Measurements from ENCODE around the gene SLC5A1. TPM values are rescaled to one million over a fixed set of nuclear protein-coding genes. Genes with fewer than 3 reads are reported as not detected.

The SLC5A1 gene
- total RNA-seq, 1 experiment from 2014 or later: not detected

DNA sequence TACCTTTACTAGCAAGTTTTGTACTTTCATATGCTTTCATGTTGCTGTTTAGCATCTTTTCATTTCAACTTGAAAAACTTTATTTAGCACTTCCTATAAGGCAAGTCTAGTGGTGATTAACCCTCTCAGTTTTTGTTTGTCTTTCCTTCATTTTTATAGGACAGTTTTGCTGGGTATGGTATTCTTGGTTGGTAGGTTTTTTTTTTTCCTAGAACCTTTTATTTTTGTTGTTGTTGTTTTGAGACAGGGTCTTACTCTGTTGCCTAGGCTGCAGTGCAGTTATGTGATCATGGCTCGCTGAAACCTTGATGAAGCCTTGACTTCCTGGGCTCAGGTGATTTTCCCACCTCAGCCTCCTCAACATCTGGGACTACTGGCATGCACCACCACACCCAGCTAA, 29.9 kb upstream of the SLC5A1 start (continued):
- TF ChIP-seq, protein P1, sequence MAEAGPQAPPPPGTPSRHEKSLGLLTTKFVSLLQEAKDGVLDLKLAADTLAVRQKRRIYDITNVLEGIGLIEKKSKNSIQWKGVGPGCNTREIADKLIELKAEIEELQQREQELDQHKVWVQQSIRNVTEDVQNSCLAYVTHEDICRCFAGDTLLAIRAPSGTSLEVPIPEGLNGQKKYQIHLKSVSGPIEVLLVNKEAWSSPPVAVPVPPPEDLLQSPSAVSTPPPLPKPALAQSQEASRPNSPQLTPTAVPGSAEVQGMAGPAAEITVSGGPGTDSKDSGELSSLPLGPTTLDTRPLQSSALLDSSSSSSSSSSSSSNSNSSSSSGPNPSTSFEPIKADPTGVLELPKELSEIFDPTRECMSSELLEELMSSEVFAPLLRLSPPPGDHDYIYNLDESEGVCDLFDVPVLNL (CRISPR knock-in tag; IDR thresholded peaks at IDR 0.05; ENCODE audit: borderline replicate concordance, low read depth): no peak
- TF ChIP-seq, protein P2, sequence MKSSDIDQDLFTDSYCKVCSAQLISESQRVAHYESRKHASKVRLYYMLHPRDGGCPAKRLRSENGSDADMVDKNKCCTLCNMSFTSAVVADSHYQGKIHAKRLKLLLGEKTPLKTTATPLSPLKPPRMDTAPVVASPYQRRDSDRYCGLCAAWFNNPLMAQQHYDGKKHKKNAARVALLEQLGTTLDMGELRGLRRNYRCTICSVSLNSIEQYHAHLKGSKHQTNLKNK (CRISPR knock-in tag; IDR thresholded peaks at IDR 0.05): no peak

DNA sequence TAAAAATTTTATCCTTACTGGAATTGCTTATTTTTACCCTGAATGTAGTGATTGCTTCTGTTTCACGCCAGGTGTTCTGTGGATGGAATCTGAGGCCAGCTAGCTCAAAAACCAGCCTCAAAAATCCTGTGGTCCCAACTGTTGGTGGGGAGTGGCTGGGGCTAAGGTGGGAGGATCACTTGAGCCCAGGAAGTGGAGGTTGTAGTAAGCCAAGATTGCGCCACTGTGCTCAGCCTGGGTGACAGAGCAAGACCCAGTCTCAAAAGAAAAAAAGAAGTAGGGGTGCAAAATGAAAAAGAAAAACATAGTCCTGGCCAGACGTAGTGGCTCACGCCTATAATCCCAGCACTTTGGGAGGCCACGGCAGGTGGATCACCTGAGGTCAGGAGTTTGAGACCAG, 27.0 kb upstream of the SLC5A1 start:
- Mint-ChIP-seq H3K36me3 (peaks cover 8% of the 10 kb centered on the region; the same call in 1 of the 2 replicates), H3K4me1 (no peaks in the 10 kb centered on the region), H3K27ac (no peak overlapping the region), H3K9me3 (peaks cover 22% of the 10 kb centered on the region), H3K4me3 (no peak overlapping the region), H3K27me3 (ENCODE audit: low read depth) (peaks cover 14% of the 10 kb centered on the region)
- ChIA-PET CTCF (interaction anchor here (0.9 kb wide), 1 partner anchor 21 kb away, joined by 3 read pairs; no protein-coding TSS in a partner anchor), POLR2A (no interaction called here)
- DNase-seq (ENCODE audit: low spot score) (no peak), ATAC-seq (no peak)
- TF ChIP-seq ZNF219 (CRISPR knock-in tag; IDR thresholded peaks at IDR 0.05; ENCODE audit: borderline replicate concordance) (no peak), GABPB1 (CRISPR knock-in tag; IDR thresholded peaks at IDR 0.05) (no peak), ZNF138 (CRISPR knock-in tag; conservative IDR thresholded peaks at IDR 0.05) (no peak), SP1 (CRISPR knock-in tag; conservative IDR thresholded peaks at IDR 0.05) (no peak), ZNF423 (CRISPR knock-in tag; IDR thresholded peaks at IDR 0.05) (no peak), CREM (CRISPR knock-in tag; IDR thresholded peaks at IDR 0.05) (no peak), ZNF263 (CRISPR knock-in tag; IDR thresholded peaks at IDR 0.05; ENCODE audit: low read depth) (no peak), SMAD4 (CRISPR knock-in tag; IDR thresholded peaks at IDR 0.05) (no peak), FOXJ3 (CRISPR knock-in tag; IDR thresholded peaks at IDR 0.05; ENCODE audit: borderline replicate concordance) (no peak)
- TF ChIP-seq, protein P3, sequence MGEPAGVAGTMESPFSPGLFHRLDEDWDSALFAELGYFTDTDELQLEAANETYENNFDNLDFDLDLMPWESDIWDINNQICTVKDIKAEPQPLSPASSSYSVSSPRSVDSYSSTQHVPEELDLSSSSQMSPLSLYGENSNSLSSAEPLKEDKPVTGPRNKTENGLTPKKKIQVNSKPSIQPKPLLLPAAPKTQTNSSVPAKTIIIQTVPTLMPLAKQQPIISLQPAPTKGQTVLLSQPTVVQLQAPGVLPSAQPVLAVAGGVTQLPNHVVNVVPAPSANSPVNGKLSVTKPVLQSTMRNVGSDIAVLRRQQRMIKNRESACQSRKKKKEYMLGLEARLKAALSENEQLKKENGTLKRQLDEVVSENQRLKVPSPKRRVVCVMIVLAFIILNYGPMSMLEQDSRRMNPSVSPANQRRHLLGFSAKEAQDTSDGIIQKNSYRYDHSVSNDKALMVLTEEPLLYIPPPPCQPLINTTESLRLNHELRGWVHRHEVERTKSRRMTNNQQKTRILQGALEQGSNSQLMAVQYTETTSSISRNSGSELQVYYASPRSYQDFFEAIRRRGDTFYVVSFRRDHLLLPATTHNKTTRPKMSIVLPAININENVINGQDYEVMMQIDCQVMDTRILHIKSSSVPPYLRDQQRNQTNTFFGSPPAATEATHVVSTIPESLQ (CRISPR knock-in tag; IDR thresholded peaks at IDR 0.05): no peak
- TF ChIP-seq, protein P4, sequence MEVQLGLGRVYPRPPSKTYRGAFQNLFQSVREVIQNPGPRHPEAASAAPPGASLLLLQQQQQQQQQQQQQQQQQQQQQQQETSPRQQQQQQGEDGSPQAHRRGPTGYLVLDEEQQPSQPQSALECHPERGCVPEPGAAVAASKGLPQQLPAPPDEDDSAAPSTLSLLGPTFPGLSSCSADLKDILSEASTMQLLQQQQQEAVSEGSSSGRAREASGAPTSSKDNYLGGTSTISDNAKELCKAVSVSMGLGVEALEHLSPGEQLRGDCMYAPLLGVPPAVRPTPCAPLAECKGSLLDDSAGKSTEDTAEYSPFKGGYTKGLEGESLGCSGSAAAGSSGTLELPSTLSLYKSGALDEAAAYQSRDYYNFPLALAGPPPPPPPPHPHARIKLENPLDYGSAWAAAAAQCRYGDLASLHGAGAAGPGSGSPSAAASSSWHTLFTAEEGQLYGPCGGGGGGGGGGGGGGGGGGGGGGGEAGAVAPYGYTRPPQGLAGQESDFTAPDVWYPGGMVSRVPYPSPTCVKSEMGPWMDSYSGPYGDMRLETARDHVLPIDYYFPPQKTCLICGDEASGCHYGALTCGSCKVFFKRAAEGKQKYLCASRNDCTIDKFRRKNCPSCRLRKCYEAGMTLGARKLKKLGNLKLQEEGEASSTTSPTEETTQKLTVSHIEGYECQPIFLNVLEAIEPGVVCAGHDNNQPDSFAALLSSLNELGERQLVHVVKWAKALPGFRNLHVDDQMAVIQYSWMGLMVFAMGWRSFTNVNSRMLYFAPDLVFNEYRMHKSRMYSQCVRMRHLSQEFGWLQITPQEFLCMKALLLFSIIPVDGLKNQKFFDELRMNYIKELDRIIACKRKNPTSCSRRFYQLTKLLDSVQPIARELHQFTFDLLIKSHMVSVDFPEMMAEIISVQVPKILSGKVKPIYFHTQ (CRISPR knock-in tag; IDR thresholded peaks at IDR 0.05): no peak
- TF ChIP-seq, protein P1 (CRISPR knock-in tag; IDR thresholded peaks at IDR 0.05; ENCODE audit: borderline replicate concordance, low read depth): no peak

DNA sequence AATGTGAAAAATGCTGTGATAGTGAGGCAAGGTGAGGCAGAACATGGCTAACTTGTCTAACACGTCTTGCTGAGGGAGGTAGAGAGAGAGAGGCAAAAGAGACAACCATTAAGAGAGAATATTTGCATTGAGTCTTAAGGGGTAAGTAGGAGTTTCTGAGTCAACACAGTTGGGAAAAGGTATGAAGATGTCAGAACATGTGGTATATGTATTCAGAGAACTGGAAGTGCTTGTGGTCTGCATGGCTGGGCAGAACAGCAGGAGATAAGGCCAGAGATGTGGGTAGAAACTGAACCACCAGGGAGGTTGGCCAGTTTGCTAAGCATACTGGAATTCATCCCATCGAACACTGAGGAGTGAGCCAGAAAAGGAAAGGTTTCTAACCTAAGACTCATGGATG, 25.0 kb upstream of the SLC5A1 start:
- ChIA-PET CTCF (interaction anchor here (1.6 to 2.1 kb wide), 2 partner anchors 24 to 48 kb away, joined by 5 to 6 read pairs; no protein-coding TSS in a partner anchor), POLR2A (no interaction called here)
- Mint-ChIP-seq H3K36me3 (peaks cover 8% of the 10 kb centered on the region; the same call in 1 of the 2 replicates), H3K9me3 (peaks cover 12% of the 10 kb centered on the region), H3K4me3 (no peak overlapping the region), H3K27me3 (ENCODE audit: low read depth) (peaks cover 14% of the 10 kb centered on the region), H3K27ac (no peak overlapping the region), H3K4me1 (peaks cover 4% of the 10 kb centered on the region; the same call in 1 of the 2 replicates)
- no peak for DNase-seq (ENCODE audit: low spot score)
- ATAC-seq: no peak
- TF ChIP-seq NFE2L1 (CRISPR knock-in tag; IDR thresholded peaks at IDR 0.05) (no peak), FOXK1 (CRISPR knock-in tag; IDR thresholded peaks at IDR 0.05) (no peak), TP53 (CRISPR knock-in tag; IDR thresholded peaks at IDR 0.05) (no peak), SMAD4 (CRISPR knock-in tag; IDR thresholded peaks at IDR 0.05) (no peak), NR1H2 (CRISPR knock-in tag; IDR thresholded peaks at IDR 0.05) (no peak), NFATC4 (CRISPR knock-in tag; IDR thresholded peaks at IDR 0.05) (no peak), JAZF1 (CRISPR knock-in tag; IDR thresholded peaks at IDR 0.05) (no peak), OVOL2 (CRISPR knock-in tag; IDR thresholded peaks at IDR 0.05; ENCODE audit: borderline replicate concordance) (no peak), TEAD1 (CRISPR knock-in tag; IDR thresholded peaks at IDR 0.05) (no peak)
- TF ChIP-seq, protein P5, sequence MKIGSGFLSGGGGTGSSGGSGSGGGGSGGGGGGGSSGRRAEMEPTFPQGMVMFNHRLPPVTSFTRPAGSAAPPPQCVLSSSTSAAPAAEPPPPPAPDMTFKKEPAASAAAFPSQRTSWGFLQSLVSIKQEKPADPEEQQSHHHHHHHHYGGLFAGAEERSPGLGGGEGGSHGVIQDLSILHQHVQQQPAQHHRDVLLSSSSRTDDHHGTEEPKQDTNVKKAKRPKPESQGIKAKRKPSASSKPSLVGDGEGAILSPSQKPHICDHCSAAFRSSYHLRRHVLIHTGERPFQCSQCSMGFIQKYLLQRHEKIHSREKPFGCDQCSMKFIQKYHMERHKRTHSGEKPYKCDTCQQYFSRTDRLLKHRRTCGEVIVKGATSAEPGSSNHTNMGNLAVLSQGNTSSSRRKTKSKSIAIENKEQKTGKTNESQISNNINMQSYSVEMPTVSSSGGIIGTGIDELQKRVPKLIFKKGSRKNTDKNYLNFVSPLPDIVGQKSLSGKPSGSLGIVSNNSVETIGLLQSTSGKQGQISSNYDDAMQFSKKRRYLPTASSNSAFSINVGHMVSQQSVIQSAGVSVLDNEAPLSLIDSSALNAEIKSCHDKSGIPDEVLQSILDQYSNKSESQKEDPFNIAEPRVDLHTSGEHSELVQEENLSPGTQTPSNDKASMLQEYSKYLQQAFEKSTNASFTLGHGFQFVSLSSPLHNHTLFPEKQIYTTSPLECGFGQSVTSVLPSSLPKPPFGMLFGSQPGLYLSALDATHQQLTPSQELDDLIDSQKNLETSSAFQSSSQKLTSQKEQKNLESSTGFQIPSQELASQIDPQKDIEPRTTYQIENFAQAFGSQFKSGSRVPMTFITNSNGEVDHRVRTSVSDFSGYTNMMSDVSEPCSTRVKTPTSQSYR (CRISPR knock-in tag; IDR thresholded peaks at IDR 0.05): no peak
- TF ChIP-seq, protein P6, sequence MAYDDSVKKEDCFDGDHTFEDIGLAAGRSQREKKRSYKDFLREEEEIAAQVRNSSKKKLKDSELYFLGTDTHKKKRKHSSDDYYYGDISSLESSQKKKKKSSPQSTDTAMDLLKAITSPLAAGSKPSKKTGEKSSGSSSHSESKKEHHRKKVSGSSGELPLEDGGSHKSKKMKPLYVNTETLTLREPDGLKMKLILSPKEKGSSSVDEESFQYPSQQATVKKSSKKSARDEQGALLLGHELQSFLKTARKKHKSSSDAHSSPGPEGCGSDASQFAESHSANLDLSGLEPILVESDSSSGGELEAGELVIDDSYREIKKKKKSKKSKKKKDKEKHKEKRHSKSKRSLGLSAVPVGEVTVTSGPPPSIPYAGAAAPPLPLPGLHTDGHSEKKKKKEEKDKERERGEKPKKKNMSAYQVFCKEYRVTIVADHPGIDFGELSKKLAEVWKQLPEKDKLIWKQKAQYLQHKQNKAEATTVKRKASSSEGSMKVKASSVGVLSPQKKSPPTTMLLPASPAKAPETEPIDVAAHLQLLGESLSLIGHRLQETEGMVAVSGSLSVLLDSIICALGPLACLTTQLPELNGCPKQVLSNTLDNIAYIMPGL (CRISPR knock-in tag; IDR thresholded peaks at IDR 0.05): no peak

Measured in WTC11 (cell line).